ENCODE results near the gene CTPS1. TPM values are rescaled to one million over a fixed set of nuclear protein-coding genes. Genes with fewer than 3 reads are reported as not detected.

CTPS1 gene
- total RNA-seq, 1 donor from 2014 or later = 41.8 TPM

- no peak overlapping the region for H3K4me3 Mint-ChIP-seq
- H3K4me1 Mint-ChIP-seq = peaks cover 24% of the 10 kb centered on the region
- H3K36me3 Mint-ChIP-seq = peaks cover 54% of the 10 kb centered on the region
- H3K9me3 Mint-ChIP-seq = no peaks in the 10 kb centered on the region
- DNase-seq (ENCODE audit: low spot score in 2 of 2, unreplicated experiment in 2 of 2) = no peak
- H3K27me3 Mint-ChIP-seq (ENCODE audit: low read depth) = no peaks in the 10 kb centered on the region
- TF ChIP-seq CTCF (IDR thresholded peaks at IDR 0.05; ENCODE audit: unreplicated experiment) = no peak
- no peak overlapping the region for H3K27ac Mint-ChIP-seq
Observed at GRCh38 chr1:40986956-40987355, 7.5 kb downstream of the CTPS1 start.

- Mint-ChIP-seq H3K36me3 (peaks cover 59% of the 10 kb centered on the region), H3K27me3 (ENCODE audit: low read depth) (no peaks in the 10 kb centered on the region), H3K9me3 (no peaks in the 10 kb centered on the region), H3K4me1 (peaks cover 17% of the 10 kb centered on the region), H3K27ac (no peak overlapping the region), H3K4me3 (no peak overlapping the region)
- DNase-seq (ENCODE audit: low spot score in 2 of 2, unreplicated experiment in 2 of 2) = no peak
- no peak for TF ChIP-seq CTCF (IDR thresholded peaks at IDR 0.05; ENCODE audit: unreplicated experiment)
Observed at GRCh38 chr1:40987439-40988276, 8.2 kb downstream of the CTPS1 start.

GRCh38 chr1:40988280-40988679, 8.8 kb downstream of the CTPS1 start:
- H3K36me3 Mint-ChIP-seq = peaks cover 60% of the 10 kb centered on the region
- no peaks in the 10 kb centered on the region for H3K27me3 Mint-ChIP-seq (ENCODE audit: low read depth)
- no peak overlapping the region for H3K27ac Mint-ChIP-seq
- no peak for DNase-seq (ENCODE audit: low spot score in 2 of 2, unreplicated experiment in 2 of 2)
- no peak for TF ChIP-seq CTCF (IDR thresholded peaks at IDR 0.05; ENCODE audit: unreplicated experiment)
- H3K4me1 Mint-ChIP-seq = peaks cover 17% of the 10 kb centered on the region
- no peaks in the 10 kb centered on the region for H3K9me3 Mint-ChIP-seq
- H3K4me3 Mint-ChIP-seq = no peak overlapping the region

GRCh38 chr1:40989066-40989465, 9.6 kb downstream of the CTPS1 start:
- peaks cover 17% of the 10 kb centered on the region for H3K4me1 Mint-ChIP-seq
- no peak for TF ChIP-seq CTCF (IDR thresholded peaks at IDR 0.05; ENCODE audit: unreplicated experiment)
- no peak for DNase-seq (ENCODE audit: low spot score in 2 of 2, unreplicated experiment in 2 of 2)
- no peaks in the 10 kb centered on the region for H3K27me3 Mint-ChIP-seq (ENCODE audit: low read depth)
- H3K27ac Mint-ChIP-seq = no peak overlapping the region
- H3K9me3 Mint-ChIP-seq = no peaks in the 10 kb centered on the region
- H3K4me3 Mint-ChIP-seq = no peak overlapping the region
- H3K36me3 Mint-ChIP-seq = peaks cover 63% of the 10 kb centered on the region

- H3K27me3 Mint-ChIP-seq (ENCODE audit: low read depth) = no peaks in the 10 kb centered on the region
- H3K36me3 Mint-ChIP-seq = peaks cover 57% of the 10 kb centered on the region
- peaks cover 2% of the 10 kb centered on the region for H3K4me1 Mint-ChIP-seq
- H3K27ac Mint-ChIP-seq = no peak overlapping the region
- H3K9me3 Mint-ChIP-seq = no peaks in the 10 kb centered on the region
- no peak for TF ChIP-seq CTCF (IDR thresholded peaks at IDR 0.05; ENCODE audit: unreplicated experiment)
- no peak overlapping the region for H3K4me3 Mint-ChIP-seq
- no peak for DNase-seq (ENCODE audit: low spot score in 2 of 2, unreplicated experiment in 2 of 2)
Observed at GRCh38 chr1:40997096-40997495, 17.6 kb downstream of the CTPS1 start.

Data from mesothelial cell of epicardium (in vitro differentiated cells).